Ishikawa (cell line): ENCODE results near the gene FGF23.

ENCODE experiments used
- CEBPB ChIP-seq: IDR thresholded peaks from 2 replicates; pipeline ENCODE4 v1.6.1; 2012
- CREB1 ChIP-seq: IDR thresholded peaks from 2 replicates; pipeline ENCODE4 v1.6.1; 2012; ENCODE audit warnings: low read depth
- EGR1 ChIP-seq: IDR thresholded peaks from 2 replicates; pipeline ENCODE4 v1.6.1; 2012
- EP300 ChIP-seq: IDR thresholded peaks from 2 replicates; pipeline ENCODE4 v1.6.1; 2012; ENCODE audit warnings: borderline replicate concordance
- FOXM1 ChIP-seq: IDR thresholded peaks from 2 replicates; pipeline ENCODE4 v1.6.1; 2012; ENCODE audit warnings: low read depth, borderline replicate concordance
- NFIC ChIP-seq: IDR thresholded peaks from 2 replicates; pipeline ENCODE4 v1.6.1; 2012
- RAD21 ChIP-seq: IDR thresholded peaks from 2 replicates; pipeline ENCODE4 v1.6.1; 2012; ENCODE audit warnings: low read depth
- TAF1 ChIP-seq: IDR thresholded peaks from 2 replicates; pipeline ENCODE4 v1.6.1; 2012; ENCODE audit warnings: low read depth, mild to moderate bottlenecking
- TEAD4 ChIP-seq: IDR thresholded peaks from 2 replicates; pipeline ENCODE4 v1.6.1; 2012
- YY1 ChIP-seq: IDR thresholded peaks from 2 replicates; pipeline ENCODE4 v1.6.1; 2012; ENCODE audit warnings: low read depth
- TF ChIP-seq, protein P1 (sequence below): IDR thresholded peaks from 2 replicates; pipeline ENCODE4 v1.6.1; 2012; ENCODE audit warnings: low read depth, mild to moderate bottlenecking
- TF ChIP-seq, protein P2 (sequence below): IDR thresholded peaks from 2 replicates; pipeline ENCODE4 v1.6.1; 2012
- TF ChIP-seq, protein P3 (sequence below): IDR thresholded peaks from 2 replicates; pipeline ENCODE4 v1.6.1; 2012

DNA sequence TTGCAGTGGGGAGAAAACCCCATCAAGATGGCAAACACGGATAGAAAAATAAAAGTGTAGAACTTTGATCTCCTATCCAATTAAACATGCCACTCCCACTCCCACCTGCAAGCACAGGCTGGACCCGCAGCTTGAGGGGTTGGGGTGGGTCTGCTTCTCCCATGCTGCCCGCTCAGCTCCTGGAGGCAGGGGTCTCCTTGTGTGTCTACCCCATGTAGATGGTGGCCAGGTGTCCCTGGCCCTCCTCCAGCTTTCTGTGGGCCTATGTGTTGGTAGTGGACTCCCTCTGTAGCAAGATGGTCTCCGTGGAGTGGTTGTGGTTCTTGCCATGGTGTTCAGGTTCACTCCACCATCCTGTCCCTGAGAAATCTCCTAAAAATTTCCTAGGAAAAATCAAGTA is 23.5 kb upstream of the FGF23 start:
- TF ChIP-seq, protein P1, sequence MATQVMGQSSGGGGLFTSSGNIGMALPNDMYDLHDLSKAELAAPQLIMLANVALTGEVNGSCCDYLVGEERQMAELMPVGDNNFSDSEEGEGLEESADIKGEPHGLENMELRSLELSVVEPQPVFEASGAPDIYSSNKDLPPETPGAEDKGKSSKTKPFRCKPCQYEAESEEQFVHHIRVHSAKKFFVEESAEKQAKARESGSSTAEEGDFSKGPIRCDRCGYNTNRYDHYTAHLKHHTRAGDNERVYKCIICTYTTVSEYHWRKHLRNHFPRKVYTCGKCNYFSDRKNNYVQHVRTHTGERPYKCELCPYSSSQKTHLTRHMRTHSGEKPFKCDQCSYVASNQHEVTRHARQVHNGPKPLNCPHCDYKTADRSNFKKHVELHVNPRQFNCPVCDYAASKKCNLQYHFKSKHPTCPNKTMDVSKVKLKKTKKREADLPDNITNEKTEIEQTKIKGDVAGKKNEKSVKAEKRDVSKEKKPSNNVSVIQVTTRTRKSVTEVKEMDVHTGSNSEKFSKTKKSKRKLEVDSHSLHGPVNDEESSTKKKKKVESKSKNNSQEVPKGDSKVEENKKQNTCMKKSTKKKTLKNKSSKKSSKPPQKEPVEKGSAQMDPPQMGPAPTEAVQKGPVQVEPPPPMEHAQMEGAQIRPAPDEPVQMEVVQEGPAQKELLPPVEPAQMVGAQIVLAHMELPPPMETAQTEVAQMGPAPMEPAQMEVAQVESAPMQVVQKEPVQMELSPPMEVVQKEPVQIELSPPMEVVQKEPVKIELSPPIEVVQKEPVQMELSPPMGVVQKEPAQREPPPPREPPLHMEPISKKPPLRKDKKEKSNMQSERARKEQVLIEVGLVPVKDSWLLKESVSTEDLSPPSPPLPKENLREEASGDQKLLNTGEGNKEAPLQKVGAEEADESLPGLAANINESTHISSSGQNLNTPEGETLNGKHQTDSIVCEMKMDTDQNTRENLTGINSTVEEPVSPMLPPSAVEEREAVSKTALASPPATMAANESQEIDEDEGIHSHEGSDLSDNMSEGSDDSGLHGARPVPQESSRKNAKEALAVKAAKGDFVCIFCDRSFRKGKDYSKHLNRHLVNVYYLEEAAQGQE: no peak
- TF ChIP-seq YY1: no peak
- TF ChIP-seq, protein P2, sequence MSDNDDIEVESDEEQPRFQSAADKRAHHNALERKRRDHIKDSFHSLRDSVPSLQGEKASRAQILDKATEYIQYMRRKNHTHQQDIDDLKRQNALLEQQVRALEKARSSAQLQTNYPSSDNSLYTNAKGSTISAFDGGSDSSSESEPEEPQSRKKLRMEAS: no peak
- no peak for TF ChIP-seq CEBPB
- TF ChIP-seq TEAD4: no peak
- no peak for TF ChIP-seq EP300
- TF ChIP-seq RAD21: no peak
- TF ChIP-seq NFIC: no peak
- no peak for TF ChIP-seq EGR1
- TF ChIP-seq, protein P3, sequence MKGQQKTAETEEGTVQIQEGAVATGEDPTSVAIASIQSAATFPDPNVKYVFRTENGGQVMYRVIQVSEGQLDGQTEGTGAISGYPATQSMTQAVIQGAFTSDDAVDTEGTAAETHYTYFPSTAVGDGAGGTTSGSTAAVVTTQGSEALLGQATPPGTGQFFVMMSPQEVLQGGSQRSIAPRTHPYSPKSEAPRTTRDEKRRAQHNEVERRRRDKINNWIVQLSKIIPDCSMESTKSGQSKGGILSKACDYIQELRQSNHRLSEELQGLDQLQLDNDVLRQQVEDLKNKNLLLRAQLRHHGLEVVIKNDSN: no peak
- TF ChIP-seq FOXM1: no peak
- no peak for TF ChIP-seq TAF1
- no peak for TF ChIP-seq CREB1
